ENCODE measurements around the gene KIF7. TPM values are rescaled to one million over a fixed set of nuclear protein-coding genes. Genes with fewer than 3 reads are reported as not detected.

The KIF7 gene
- total RNA-seq, 1 donor from 2014 or later, result 10.4 TPM

DNA sequence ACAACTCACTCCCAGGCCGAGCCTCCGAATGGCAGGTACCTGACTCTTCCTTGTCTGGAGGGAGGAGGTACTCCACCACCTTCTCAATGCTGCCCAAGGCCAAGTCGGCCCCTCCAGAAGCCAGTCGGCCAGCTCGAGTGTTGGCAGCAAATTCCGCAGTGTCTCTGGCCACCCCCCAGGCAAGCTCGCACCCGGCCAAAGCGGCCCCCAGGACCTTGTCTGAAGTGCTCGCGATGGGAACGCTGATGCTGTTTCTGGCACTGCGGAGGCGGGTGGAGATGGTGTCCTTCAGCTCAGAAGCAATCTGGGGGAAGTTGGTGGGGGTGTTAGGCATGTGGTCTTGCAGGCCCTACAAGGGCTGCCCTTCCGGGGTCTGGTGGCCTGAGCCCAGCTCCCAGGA lies 14.7 kb upstream of the KIF7 start:
- DNase-seq (ENCODE audit: extremely low read depth, low read depth, low spot score), result no peak

GRCh38 chr15:89669309-89669865 lies 14.1 kb upstream of the KIF7 start:
- no peak for DNase-seq (ENCODE audit: extremely low read depth, low read depth, low spot score)

GRCh38 chr15:89668171-89668570 lies 12.9 kb upstream of the KIF7 start:
- DNase-seq (ENCODE audit: extremely low read depth, low read depth, low spot score), result no peak

DNA sequence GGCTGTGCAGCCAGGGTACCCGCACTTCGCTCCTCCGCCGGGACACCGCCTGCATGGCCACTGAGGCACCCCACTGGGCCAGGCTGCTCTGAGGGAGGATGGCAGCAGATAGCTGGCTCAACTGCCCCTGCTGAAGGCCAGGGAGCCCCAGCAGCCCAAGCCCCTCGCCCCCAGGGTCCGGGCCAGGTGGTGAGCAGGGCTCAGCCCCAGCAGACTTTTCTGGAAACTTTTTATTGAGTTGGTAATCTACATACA lies 12.4 kb upstream of the KIF7 start:
- no peak for DNase-seq (ENCODE audit: extremely low read depth, low read depth, low spot score)

- DNase-seq (ENCODE audit: extremely low read depth, low read depth, low spot score), result no peak
Observed at GRCh38 chr15:89666858-89667705, 11.8 kb upstream of the KIF7 start.

GRCh38 chr15:89666184-89666857 lies 11.1 kb upstream of the KIF7 start:
- DNase-seq (ENCODE audit: extremely low read depth, low read depth, low spot score), result no peak

DNA sequence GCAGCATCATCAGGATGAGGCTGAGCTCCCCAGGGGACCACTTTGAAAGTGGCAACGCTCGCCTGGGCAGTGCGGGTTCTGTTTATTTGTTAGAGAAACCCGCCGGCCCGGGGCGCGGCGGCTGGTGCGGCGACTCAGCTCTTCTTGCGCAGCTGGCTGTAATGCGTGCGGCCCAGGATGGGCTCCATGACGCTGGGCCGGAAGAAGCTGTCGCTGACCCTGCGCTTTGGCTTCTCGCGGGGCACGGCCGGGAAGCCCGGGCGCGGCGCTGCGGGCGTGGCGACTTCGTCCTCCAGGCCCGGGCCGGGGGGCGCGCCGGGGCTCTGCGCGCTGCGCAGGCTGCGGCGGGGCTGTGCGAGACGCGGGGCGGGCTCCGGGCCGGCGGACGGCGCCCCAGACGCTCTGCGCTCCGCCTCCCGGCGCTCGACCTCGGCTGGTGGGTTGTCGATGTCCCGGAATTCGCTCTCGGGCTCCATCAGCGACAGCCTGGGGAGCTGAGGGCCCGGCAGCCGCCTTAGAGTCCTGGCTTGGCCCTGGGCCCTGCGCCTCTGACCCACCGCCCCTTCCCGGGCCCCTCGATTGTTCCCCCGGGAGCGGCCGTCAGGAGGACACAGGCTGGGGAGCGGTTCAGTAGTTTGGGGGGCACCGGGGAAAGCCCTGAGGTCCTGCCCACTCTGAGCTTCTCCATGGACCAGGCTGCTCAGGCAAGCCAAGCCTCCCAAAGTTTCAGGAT lies 10.3 kb upstream of the KIF7 start:
- DNase-seq (ENCODE audit: extremely low read depth, low read depth, low spot score), result no peak

DNA sequence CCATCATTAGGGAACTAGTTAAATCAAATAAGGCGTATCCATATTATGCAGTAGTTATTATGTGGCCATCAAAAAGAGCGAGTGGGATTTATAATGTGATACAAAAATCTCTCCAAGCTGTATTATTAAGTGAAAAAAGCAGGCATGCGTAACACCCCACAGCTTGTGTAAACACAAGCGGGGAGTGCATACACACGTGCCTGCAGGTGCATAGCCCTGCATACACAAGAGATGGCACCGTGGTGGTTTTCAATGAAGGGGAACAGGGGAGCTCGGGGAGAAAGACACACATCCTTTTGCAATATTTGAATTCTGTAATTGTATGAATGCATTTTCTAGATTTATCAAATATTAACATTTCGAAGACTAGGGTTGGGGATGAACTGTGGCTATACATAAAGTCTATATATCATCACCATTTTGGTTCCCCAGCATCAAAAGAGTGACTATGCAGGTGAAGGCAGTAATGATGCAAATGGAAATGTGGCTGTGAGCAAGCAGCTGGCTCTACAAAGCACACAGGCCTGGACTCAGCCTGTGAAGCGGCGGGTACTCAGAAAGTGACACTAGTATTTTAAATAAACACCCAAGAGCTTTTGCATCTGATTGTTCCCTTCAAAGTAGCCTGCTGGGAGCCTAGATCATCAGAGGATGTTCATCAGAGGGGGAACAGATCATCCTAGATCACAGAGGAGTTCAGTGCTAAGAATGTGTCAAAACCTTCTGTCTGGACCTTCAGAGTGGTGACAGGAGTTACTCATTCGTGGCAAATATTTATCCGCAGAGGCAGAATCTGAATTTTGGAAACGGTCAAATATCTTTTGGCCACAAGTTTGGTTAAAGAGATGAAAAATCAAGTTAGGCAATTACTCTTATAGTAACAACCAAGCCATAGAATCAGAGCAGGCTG lies 9.4 kb upstream of the KIF7 start:
- DNase-seq (ENCODE audit: extremely low read depth, low read depth, low spot score), result no peak

DNA sequence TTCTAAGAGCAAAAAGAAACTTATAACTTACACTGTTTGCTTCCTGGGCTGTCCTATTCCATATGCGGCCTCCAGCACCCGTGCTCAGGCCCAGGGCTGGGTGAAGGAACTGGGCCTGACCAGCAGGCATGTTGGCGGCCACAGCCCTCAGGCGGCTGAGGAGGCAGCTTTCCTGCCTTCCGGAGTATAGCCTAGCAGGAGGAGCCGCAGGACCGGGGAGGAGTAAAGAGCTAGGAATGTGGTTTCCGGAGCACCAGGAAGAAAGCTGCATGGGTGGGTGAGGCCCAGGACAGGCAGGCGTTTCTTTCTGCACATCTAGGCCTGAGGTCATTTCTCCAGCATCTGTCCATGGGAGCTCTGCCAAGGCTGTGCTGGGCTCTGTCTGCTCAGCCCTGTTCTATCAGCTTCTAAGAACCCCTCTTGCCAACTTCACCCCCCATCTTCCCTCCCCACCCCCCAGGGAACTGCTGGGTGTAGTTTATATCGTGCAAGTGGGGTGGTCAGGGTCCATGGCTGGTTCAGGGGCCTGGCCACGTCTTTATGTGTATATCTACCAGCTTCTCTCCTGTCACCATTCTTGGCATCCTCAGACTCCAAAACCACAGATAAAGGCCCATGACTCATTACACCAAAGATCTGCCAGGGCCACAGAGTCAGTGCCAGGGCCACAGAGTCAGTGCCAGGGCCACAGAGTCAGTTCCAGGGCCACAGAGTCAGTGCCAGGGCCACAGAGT lies 7.8 kb upstream of the KIF7 start:
- DNase-seq (ENCODE audit: extremely low read depth, low read depth, low spot score), result peak; percentile 37

DNA sequence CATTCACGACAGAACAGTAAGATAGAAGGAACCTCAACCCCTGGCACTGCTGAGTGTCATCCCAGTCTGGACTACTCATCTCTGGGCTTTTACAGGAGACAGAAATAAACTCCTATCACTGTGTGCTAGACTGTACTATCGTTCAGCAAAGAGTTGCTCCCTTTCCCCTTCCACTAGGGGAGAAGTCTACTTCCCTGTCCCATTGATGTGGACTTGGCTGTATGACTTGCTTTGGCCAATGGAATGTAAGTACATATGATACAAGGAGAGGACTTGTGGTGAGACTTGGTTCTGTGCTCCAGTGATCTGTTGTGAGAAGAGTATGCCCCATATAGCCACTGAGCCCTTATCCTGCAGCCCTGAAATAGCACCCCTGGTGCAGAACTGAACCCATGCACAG lies 5.3 kb upstream of the KIF7 start:
- no peak for DNase-seq (ENCODE audit: extremely low read depth, low read depth, low spot score)

DNA sequence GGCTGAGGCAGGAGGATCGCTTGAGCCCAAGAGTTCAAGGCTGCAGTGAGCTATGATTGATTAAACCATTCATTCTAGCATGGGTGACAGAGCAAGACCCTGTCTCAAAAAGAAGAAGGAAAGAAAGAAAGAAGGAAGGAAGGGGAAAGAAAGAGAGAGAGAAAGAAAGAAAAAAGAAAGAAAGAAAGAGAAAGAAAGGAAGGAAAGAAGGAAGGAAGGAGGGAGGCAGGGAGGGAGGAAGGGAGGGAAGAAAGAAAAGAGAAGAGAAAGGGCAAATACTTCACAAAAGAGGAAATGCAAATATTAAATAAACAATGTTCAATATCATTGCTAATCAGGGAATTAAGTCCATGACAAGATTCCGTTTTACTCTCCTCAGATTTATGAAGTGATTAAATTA lies 4.0 kb upstream of the KIF7 start:
- no peak for DNase-seq (ENCODE audit: extremely low read depth, low read depth, low spot score)

DNA sequence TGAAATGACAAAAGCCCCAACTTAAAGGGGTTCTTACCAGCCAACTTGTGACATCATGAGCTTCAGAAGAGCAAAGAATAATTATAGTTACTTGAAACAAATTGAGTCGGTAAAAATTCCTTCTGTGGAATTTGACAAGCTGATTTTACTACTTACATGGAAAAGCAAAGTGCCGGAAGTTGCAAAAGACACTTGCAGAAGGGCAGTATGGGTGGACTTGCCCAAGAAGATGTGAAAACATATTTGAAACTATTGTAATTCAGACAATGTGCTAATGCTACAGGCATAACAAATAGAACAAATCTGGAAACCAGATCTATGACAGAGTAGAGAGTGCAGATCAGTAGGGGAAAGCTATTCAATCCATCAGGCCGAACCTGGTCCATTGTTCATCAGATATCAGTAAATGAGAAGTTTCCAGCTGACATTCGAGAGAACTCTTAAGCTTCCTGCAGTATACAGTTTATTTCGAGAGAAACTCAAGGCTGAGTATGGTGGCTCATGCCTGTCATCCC lies 2.5 kb upstream of the KIF7 start:
- no peak for DNase-seq (ENCODE audit: extremely low read depth, low read depth, low spot score)

GRCh38 chr15:89656116-89656815 lies 999 bp upstream of the KIF7 start:
- DNase-seq (ENCODE audit: extremely low read depth, low read depth, low spot score), result no peak

DNA sequence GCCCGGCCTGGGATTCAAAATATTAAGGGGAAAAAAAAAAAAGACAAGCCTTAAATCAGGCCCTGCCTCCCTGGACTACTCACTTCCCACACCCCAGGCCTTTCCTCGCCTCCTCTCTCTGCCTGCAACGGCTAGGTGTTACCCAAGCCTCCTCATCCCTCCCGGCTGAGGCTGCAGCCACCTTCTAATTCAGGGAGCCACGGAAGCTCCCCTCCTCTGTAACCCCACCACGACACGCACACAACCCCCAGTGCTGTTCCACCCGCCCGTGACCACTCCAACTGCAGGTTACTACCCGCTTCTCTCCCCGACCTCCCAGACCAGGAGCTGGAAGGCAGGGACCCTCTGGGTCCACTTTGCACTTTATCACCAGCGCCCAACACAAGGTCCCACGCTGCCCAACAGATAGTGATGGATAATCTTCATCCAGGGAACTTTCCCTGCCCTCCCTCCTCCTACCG lies 936 bp downstream of the KIF7 start:
- DNase-seq (ENCODE audit: extremely low read depth, low read depth, low spot score), result no peak

GRCh38 chr15:89653578-89653977 lies 1.7 kb downstream of the KIF7 start:
- DNase-seq (ENCODE audit: extremely low read depth, low read depth, low spot score), result no peak

GRCh38 chr15:89652666-89653065 lies 2.6 kb downstream of the KIF7 start:
- DNase-seq (ENCODE audit: extremely low read depth, low read depth, low spot score), result no peak

- DNase-seq (ENCODE audit: extremely low read depth, low read depth, low spot score), result no peak
Observed at GRCh38 chr15:89652131-89652530, 3.1 kb downstream of the KIF7 start.

GRCh38 chr15:89649716-89650115 lies 5.6 kb downstream of the KIF7 start:
- DNase-seq (ENCODE audit: extremely low read depth, low read depth, low spot score), result no peak

DNA sequence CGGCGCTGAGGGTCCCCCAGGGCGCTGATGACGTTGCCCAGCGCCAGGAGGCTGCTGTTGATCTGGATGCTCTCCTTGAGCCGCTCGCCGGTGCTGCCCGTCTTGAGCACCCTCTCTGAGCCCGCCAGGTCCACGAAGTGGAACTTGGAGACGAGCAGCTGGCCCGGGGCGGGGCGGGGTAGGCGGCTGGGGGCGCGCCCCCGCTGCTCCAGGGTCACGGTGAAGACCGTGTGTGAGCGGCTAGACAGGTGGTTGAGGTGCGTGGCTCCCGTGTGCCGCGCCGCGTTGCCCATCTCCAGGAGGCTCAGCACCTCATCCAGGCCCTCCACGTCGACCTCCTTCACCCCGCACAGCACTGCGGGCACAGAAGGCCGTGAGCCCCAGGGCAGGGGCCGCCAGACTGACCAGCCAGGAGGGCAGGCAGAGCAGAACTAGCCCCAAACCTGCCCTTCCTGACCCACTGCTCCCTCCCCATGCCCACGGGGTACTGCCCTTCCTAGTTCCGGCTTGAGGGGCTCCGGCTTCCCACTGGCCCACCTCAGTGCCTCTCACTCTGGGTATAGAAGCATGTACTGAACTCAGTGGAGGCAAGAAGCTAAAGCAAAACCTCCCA lies 6.1 kb downstream of the KIF7 start:
- no peak for DNase-seq (ENCODE audit: extremely low read depth, low read depth, low spot score)

Measured in glomerular endothelial cell (primary cell).